ENCODE measurements around the gene COX15.
"Not testable (repeated sequence)": the region's sequence is repeated elsewhere in the genome, so short reads cannot be mapped to it uniquely, and the experiment has no call there.

DNA sequence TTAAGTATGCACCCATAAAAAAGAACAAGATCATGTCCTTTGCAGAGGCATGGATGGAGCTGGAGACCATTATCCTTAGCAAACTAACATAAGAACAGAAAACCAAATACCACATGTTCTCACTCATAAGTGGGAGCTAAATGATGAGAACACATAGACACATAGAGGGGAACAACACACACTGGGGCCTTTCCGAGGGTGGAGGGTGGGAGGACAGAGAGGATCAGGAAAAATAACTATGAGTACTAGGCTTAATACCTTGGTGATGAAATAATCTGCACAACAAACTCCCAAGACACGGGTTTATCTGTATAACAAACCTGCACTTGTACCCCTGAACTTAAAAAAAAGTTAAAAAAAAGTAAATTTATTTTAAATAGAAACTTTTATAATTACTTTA lies 14.2 kb upstream of the COX15 start:
- TF ChIP-seq, protein P1, sequence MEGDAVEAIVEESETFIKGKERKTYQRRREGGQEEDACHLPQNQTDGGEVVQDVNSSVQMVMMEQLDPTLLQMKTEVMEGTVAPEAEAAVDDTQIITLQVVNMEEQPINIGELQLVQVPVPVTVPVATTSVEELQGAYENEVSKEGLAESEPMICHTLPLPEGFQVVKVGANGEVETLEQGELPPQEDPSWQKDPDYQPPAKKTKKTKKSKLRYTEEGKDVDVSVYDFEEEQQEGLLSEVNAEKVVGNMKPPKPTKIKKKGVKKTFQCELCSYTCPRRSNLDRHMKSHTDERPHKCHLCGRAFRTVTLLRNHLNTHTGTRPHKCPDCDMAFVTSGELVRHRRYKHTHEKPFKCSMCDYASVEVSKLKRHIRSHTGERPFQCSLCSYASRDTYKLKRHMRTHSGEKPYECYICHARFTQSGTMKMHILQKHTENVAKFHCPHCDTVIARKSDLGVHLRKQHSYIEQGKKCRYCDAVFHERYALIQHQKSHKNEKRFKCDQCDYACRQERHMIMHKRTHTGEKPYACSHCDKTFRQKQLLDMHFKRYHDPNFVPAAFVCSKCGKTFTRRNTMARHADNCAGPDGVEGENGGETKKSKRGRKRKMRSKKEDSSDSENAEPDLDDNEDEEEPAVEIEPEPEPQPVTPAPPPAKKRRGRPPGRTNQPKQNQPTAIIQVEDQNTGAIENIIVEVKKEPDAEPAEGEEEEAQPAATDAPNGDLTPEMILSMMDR (IDR thresholded peaks at IDR 0.05; ENCODE audit: low read depth, low read length, poor library complexity, severe bottlenecking): not testable (repeated sequence)
- TF ChIP-seq EZH2phosphoT487 (IDR thresholded peaks at IDR 0.05; ENCODE audit: borderline replicate concordance, low read length): not testable (repeated sequence)

Measured in DOHH2 (cell line).